H9 (cell line): Measurements from ENCODE around the gene MTCL1. TPM values are rescaled to one million over a fixed set of nuclear protein-coding genes. Genes with fewer than 3 reads are reported as not detected.

Source experiments
- DNase-seq: peaks from one replicate; pipeline ENCODE4 v3.0.0-alpha.2; 2017
- H2AFZ ChIP-seq: one replicate; pipeline ENCODE4 v1.6.1; 2013; ENCODE audit warnings: mild to moderate bottlenecking, low read length, control low read depth, moderate library complexity
- H2AK5ac ChIP-seq: 2 replicates; pipeline ENCODE4 v1.6.1; 2013; ENCODE audit warnings: low read length, control low read depth, mixed read lengths; ENCODE audit not compliant: insufficient read length
- H2BK120ac ChIP-seq: one replicate; pipeline ENCODE4 v1.6.1; 2013; ENCODE audit warnings: low read depth, mild to moderate bottlenecking, low read length, control low read depth, inconsistent platforms; ENCODE audit not compliant: poor library complexity, severe bottlenecking
- H2BK12ac ChIP-seq: 2 replicates; pipeline ENCODE4 v1.6.1; 2013; ENCODE audit warnings: low read length, control low read depth, mixed read lengths, low read depth; ENCODE audit not compliant: insufficient read length
- H2BK15ac ChIP-seq: 2 replicates; pipeline ENCODE4 v1.6.1; 2013; ENCODE audit warnings: low read depth, low read length, control low read depth
- H2BK20ac ChIP-seq: one replicate; pipeline ENCODE4 v1.6.1; 2013; ENCODE audit warnings: low read depth, mild to moderate bottlenecking, low read length, control low read depth, inconsistent platforms; ENCODE audit not compliant: poor library complexity, severe bottlenecking
- H2BK5ac ChIP-seq: 2 replicates; pipeline ENCODE4 v1.6.1; 2013; ENCODE audit warnings: low read length, control low read depth, mixed read lengths; ENCODE audit not compliant: insufficient read length
- H3K14ac ChIP-seq: 2 replicates; pipeline ENCODE4 v1.6.1; 2013; ENCODE audit warnings: low read length, control low read depth; ENCODE audit not compliant: insufficient read depth
- H3K18ac ChIP-seq: 2 replicates; pipeline ENCODE4 v1.6.1; 2013; ENCODE audit warnings: low read depth, mild to moderate bottlenecking, mixed read lengths, low read length, control low read depth; ENCODE audit not compliant: insufficient read length
- H3K23ac ChIP-seq: 2 replicates; pipeline ENCODE4 v1.6.1; 2013; ENCODE audit warnings: low read length, control low read depth, mixed read lengths, low read depth; ENCODE audit not compliant: insufficient read length
- H3K23me2 ChIP-seq: 2 replicates; pipeline ENCODE4 v1.6.1; 2013; ENCODE audit warnings: low read depth, mild to moderate bottlenecking, mixed read lengths, low read length, control low read depth; ENCODE audit not compliant: insufficient read length, poor library complexity, severe bottlenecking
- H3K27ac ChIP-seq: 2 replicates; pipeline ENCODE4 v1.5.1; 2013; ENCODE audit warnings: low read length, control low read depth, mixed read lengths, low read depth; ENCODE audit not compliant: insufficient read length
- H3K27me3 ChIP-seq: 2 replicates; pipeline ENCODE4 v1.6.1; 2013; ENCODE audit warnings: low read length, control low read depth, inconsistent platforms; ENCODE audit not compliant: insufficient read depth
- H3K4ac ChIP-seq: 2 replicates; pipeline ENCODE4 v1.6.1; 2013; ENCODE audit warnings: low read depth, mild to moderate bottlenecking, control low read depth, inconsistent platforms, low read length, moderate library complexity
- H3K4me1 ChIP-seq: 2 replicates; pipeline ENCODE4 v1.6.1; 2013; ENCODE audit warnings: low read length, control low read depth, inconsistent platforms; ENCODE audit not compliant: insufficient read depth
- H3K4me2 ChIP-seq: 2 replicates; pipeline ENCODE4 v1.6.1; 2013; ENCODE audit warnings: low read length, control low read depth, mixed read lengths; ENCODE audit not compliant: insufficient read length, insufficient read depth
- H3K56ac ChIP-seq: 2 replicates; pipeline ENCODE4 v1.6.1; 2013; ENCODE audit warnings: low read depth, mild to moderate bottlenecking, mixed read lengths, low read length, control low read depth; ENCODE audit not compliant: insufficient read length
- H3K79me1 ChIP-seq: 2 replicates; pipeline ENCODE4 v1.6.1; 2013; ENCODE audit warnings: low read depth, mild to moderate bottlenecking, moderate library complexity, low read length, control low read depth, inconsistent platforms; ENCODE audit not compliant: insufficient read depth, poor library complexity, severe bottlenecking
- H3K79me2 ChIP-seq: 2 replicates; pipeline ENCODE4 v1.6.1; 2013; ENCODE audit warnings: low read length, control low read depth, inconsistent platforms; ENCODE audit not compliant: insufficient read depth
- H3K9ac ChIP-seq: 2 replicates; pipeline ENCODE4 v1.6.1; 2013; ENCODE audit warnings: low read length, control low read depth, mixed read lengths; ENCODE audit not compliant: insufficient read length; ENCODE audit errors: extremely low read depth
- H3K9me3 ChIP-seq: one replicate; pipeline ENCODE4 v1.6.1; 2013; ENCODE audit warnings: low read depth, low read length, inconsistent platforms; ENCODE audit not compliant: control insufficient read depth
- H3T11ph ChIP-seq: one replicate; pipeline ENCODE4 v1.6.1; 2013; ENCODE audit warnings: mild to moderate bottlenecking, low read length, control low read depth, inconsistent platforms
- H4K20me1 ChIP-seq: one replicate; pipeline ENCODE4 v1.6.1; 2013; ENCODE audit not compliant: control insufficient read depth, insufficient read length, insufficient read depth
- H4K5ac ChIP-seq: 2 replicates; pipeline ENCODE4 v1.6.1; 2013; ENCODE audit warnings: low read depth, mild to moderate bottlenecking, mixed read lengths, low read length, control low read depth; ENCODE audit not compliant: insufficient read length
- H4K8ac ChIP-seq: replicated peaks from 2 replicates; pipeline ENCODE4 v1.6.1; 2013; ENCODE audit warnings: low read length, control low read depth, mixed read lengths, low read depth; ENCODE audit not compliant: insufficient read length
- H4K91ac ChIP-seq: 2 replicates; pipeline ENCODE4 v1.6.1; 2013; ENCODE audit warnings: low read depth, mild to moderate bottlenecking, moderate library complexity, mixed read lengths, low read length, control low read depth; ENCODE audit not compliant: insufficient read length
- H3K27ac Mint-ChIP-seq, 3 experiments: 2 replicates in 2 of 3; 3 replicates in 1 of 3; pipeline ENCODE4 v1.8.0; 2020 to 2021; ENCODE audit warnings: mixed read lengths in 3 of 3, mild to moderate bottlenecking in 1 of 3, moderate library complexity in 1 of 3
- H3K27me3 Mint-ChIP-seq: 2 replicates; pipeline ENCODE4 v1.8.0; 2021; ENCODE audit warnings: low read depth, mild to moderate bottlenecking, moderate library complexity, mixed read lengths
- H3K36me3 Mint-ChIP-seq, 3 experiments: 2 replicates in 2 of 3; 3 replicates in 1 of 3; pipeline ENCODE4 v1.8.0; 2020 to 2021; ENCODE audit warnings: low read depth in 3 of 3, mixed read lengths in 3 of 3; ENCODE audit not compliant: insufficient read depth in 1 of 3
- H3K4me1 Mint-ChIP-seq, 2 experiments: 2 replicates each; pipeline ENCODE4 v1.8.0; 2020; ENCODE audit warnings: mixed read lengths in 2 of 2
- H3K4me3 Mint-ChIP-seq, 2 experiments: 2 replicates in 1 of 2; 3 replicates in 1 of 2; pipeline ENCODE4 v1.8.0; 2020 to 2021; ENCODE audit warnings: mild to moderate bottlenecking in 2 of 2, mixed read lengths in 2 of 2, moderate library complexity in 1 of 2
- H3K9me3 Mint-ChIP-seq, 2 experiments: 2 replicates in 1 of 2; 3 replicates in 1 of 2; pipeline ENCODE4 v1.8.0; 2020; ENCODE audit warnings: mild to moderate bottlenecking in 2 of 2, mixed read lengths in 2 of 2, moderate library complexity in 1 of 2
- WGBS: extraction: QIAGEN DNeasy Blood & Tissue Kit; methylation state at CpG from one replicate; pipeline ENCODE4 v1.1.7; 2013; ENCODE audit warnings: missing lambda C conversion rate, low lambda C conversion rate, mixed read lengths; ENCODE audit not compliant: insufficient read length; ENCODE audit errors: extremely low coverage; 5-methylcytosine and 5-hydroxymethylcytosine counted together
- total RNA-seq: library from RNA; stranded (reverse); gene quantifications from 2 replicates; pipeline ENCODE4 v1.2.1, GENCODE V29; 2021
- TF ChIP-seq, protein P1 (sequence below): fragments of 200-600 bp; sonication (generic); conservative IDR thresholded peaks from 3 replicates; pipeline ENCODE4 v1.8.0; 2021; ENCODE audit warnings: antibody characterized with exemption, mild to moderate bottlenecking

Gene MTCL1
- total RNA-seq, 1 experiment from 2014 or later: 50.7 TPM

- no peak overlapping the region for H4K8ac ChIP-seq
- H3K18ac ChIP-seq: no peak overlapping the region
- Mint-ChIP-seq H3K9me3 (no peaks in the 10 kb centered on the region), H3K36me3 (no peaks in the 10 kb centered on the region), H3K4me3 (no peak overlapping the region), H3K27me3 (no peaks in the 10 kb centered on the region; the same call in 1 of the 2 replicates), H3K27ac (no peak overlapping the region), H3K4me1 (peaks cover 6 to 10% of the 10 kb centered on the region in 2 experiments)
- H3K79me2 ChIP-seq: no peaks in the 10 kb centered on the region
- no peak overlapping the region for H3K9ac ChIP-seq
- H3K14ac ChIP-seq: no peak overlapping the region
- TF ChIP-seq, protein P1, sequence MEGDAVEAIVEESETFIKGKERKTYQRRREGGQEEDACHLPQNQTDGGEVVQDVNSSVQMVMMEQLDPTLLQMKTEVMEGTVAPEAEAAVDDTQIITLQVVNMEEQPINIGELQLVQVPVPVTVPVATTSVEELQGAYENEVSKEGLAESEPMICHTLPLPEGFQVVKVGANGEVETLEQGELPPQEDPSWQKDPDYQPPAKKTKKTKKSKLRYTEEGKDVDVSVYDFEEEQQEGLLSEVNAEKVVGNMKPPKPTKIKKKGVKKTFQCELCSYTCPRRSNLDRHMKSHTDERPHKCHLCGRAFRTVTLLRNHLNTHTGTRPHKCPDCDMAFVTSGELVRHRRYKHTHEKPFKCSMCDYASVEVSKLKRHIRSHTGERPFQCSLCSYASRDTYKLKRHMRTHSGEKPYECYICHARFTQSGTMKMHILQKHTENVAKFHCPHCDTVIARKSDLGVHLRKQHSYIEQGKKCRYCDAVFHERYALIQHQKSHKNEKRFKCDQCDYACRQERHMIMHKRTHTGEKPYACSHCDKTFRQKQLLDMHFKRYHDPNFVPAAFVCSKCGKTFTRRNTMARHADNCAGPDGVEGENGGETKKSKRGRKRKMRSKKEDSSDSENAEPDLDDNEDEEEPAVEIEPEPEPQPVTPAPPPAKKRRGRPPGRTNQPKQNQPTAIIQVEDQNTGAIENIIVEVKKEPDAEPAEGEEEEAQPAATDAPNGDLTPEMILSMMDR: no peak
- no peak overlapping the region for H3K56ac ChIP-seq
- H3K4me1 ChIP-seq: peaks cover 4% of the 10 kb centered on the region
- DNase-seq: no peak
- no peak overlapping the region for H2BK5ac ChIP-seq
- no peak overlapping the region for H3K4ac ChIP-seq
- no peak overlapping the region for H3T11ph ChIP-seq
- no peak overlapping the region for H4K5ac ChIP-seq
- H4K20me1 ChIP-seq: no peaks in the 10 kb centered on the region
- no CpG with 5 or more reads among the region's 2 CpGs for WGBS
- H3K79me1 ChIP-seq: no peaks in the 10 kb centered on the region
- no peak overlapping the region for H3K23ac ChIP-seq
- no peak overlapping the region for H2BK12ac ChIP-seq
- H2AK5ac ChIP-seq: no peak overlapping the region
- no peak overlapping the region for H2AFZ ChIP-seq
- no peak overlapping the region for H4K91ac ChIP-seq
- no peak overlapping the region for H2BK120ac ChIP-seq
- H3K4me2 ChIP-seq: no peak overlapping the region
- no peak overlapping the region for H2BK15ac ChIP-seq
- no peaks in the 10 kb centered on the region for H3K9me3 ChIP-seq
- H2BK20ac ChIP-seq: no peak overlapping the region
- H3K27me3 ChIP-seq: no peaks in the 10 kb centered on the region
- H3K27ac ChIP-seq: no peak overlapping the region
- no peaks in the 10 kb centered on the region for H3K23me2 ChIP-seq
These were observed 146.3 kb downstream of the MTCL1 start for GRCh38 chr18:8851659-8852058.
